Pons (tissue), 1 donor: ENCODE results near the gene CAPN2.
A peak's percentile ranks its signal among the peaks of the same experiment; 100 is the strongest.
"Not testable (repeated sequence)": the region's sequence is repeated elsewhere in the genome, so short reads cannot be mapped to it uniquely, and the experiment has no call there.

Experiments used
- DNase-seq: peaks from one replicate; pipeline ENCODE4 v3.0.0-alpha.2; 2016; ENCODE audit warnings: low spot score

Gene CAPN2

GRCh38 chr1:223739366-223740037, 27.2 kb downstream of the CAPN2 start:
- no peak for DNase-seq

GRCh38 chr1:223740038-223740736, 27.8 kb downstream of the CAPN2 start:
- not testable (repeated sequence) for DNase-seq

- no peak for DNase-seq
Observed at GRCh38 chr1:223741861-223742260, 29.5 kb downstream of the CAPN2 start.

GRCh38 chr1:223742856-223743517, 30.6 kb downstream of the CAPN2 start:
- no peak for DNase-seq

- DNase-seq: no peak
Observed at GRCh38 chr1:223745731-223746130, 33.4 kb downstream of the CAPN2 start.

- no peak for DNase-seq
Observed at GRCh38 chr1:223747838-223748335, 35.5 kb downstream of the CAPN2 start.

GRCh38 chr1:223748405-223748772, 36.0 kb downstream of the CAPN2 start:
- no peak for DNase-seq

- DNase-seq: peak; percentile 50
Observed at GRCh38 chr1:223748773-223749733, 36.7 kb downstream of the CAPN2 start.

- DNase-seq: no peak
Observed at GRCh38 chr1:223750730-223751570, 38.6 kb downstream of the CAPN2 start.

GRCh38 chr1:223751696-223752095, 39.4 kb downstream of the CAPN2 start:
- no peak for DNase-seq

- DNase-seq: no peak
Observed at GRCh38 chr1:223752721-223753515, 40.6 kb downstream of the CAPN2 start.

- DNase-seq: no peak
Observed at GRCh38 chr1:223754681-223755431, 42.5 kb downstream of the CAPN2 start.

GRCh38 chr1:223755432-223755792, 43.1 kb downstream of the CAPN2 start:
- no peak for DNase-seq

GRCh38 chr1:223755992-223756775, 43.8 kb downstream of the CAPN2 start:
- DNase-seq: peak; percentile 91

- DNase-seq: no peak
Observed at GRCh38 chr1:223756806-223757700, 44.7 kb downstream of the CAPN2 start.

GRCh38 chr1:223758734-223759133, 46.4 kb downstream of the CAPN2 start:
- DNase-seq: no peak

- DNase-seq: no peak
Observed at GRCh38 chr1:223759273-223759672, 46.9 kb downstream of the CAPN2 start.

GRCh38 chr1:223760833-223761232, 48.5 kb downstream of the CAPN2 start:
- no peak for DNase-seq
